ENCODE measurements around the gene MBNL1.
"Not testable (repeated sequence)": the region's sequence is repeated elsewhere in the genome, so short reads cannot be mapped to it uniquely, and the experiment has no call there.

MBNL1 gene

DNA sequence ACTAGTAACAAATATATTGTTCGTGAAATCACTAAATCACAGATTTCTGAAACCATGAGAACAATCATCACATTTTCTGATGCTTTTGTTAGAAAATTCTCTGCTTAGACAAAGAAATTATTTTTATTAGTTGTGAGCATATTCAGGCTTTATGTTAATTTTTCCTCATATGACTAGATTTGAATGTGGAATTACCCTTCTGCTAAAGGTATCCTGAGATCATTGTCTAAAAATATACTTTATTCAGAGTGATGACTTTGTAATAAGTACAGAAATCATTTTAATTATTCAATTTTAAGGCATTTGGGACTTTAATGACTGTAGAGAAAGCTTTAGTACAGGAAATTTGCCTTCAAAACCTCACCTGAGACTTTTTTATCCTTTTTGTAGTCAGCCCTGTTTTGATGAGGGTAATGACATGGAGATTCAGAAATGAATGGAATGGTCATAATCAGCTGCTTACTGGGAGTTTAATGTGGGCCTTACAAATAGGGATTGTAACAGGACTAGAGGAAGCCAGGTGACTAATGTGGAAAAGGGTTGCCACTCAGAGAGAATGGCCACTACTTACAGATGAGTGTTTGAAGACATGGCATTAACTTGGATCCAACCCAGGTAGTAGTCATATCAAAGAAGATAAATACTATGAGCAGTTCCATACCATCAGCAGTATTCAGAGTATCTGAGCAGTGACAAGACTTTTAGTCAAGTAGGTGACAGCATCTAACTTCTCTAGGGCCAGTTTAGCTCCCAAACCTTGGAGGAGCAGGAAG, 148.3 kb downstream of the MBNL1 start:
- no peak for DNase-seq

DNA sequence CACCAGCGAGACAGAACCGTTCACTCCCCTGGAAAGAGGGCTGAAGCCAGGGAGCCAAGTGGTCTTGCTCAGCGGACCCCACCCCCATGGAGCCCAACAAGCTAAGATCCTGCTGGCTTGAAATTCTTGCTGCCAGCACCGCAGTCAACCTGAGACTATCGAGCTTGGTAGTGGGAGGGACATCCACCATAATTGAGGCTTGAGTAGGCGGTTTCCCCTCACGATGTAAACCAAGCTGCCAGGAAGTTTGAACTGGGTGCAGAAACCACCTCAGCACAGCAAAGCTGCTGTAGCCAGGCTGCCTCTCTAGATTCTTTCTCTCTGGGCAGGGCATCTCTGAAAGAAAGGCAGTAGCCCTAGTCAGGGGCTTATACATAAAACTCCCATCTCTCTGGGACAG, 151.0 kb downstream of the MBNL1 start:
- no peak for DNase-seq

DNA sequence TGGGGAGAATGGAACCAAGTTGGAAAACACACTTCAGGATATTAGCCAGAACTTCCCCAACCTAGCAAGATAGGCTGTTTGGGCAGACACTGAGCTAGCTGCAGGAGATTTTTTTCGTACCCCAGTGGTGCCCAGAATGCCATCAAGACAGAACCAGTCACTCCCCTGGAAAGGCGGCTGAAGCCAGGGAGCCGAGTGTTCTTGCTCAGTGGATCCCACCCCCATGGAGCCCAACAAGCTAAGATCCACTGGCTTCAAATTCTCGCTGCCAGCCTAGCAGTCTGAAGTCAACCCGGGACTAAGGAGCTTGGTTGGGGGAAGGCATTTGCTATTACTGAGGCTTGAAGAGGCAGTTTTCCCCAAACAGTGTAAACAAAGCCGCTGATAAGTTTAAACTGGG, 152.4 kb downstream of the MBNL1 start:
- no peak for DNase-seq

DNA sequence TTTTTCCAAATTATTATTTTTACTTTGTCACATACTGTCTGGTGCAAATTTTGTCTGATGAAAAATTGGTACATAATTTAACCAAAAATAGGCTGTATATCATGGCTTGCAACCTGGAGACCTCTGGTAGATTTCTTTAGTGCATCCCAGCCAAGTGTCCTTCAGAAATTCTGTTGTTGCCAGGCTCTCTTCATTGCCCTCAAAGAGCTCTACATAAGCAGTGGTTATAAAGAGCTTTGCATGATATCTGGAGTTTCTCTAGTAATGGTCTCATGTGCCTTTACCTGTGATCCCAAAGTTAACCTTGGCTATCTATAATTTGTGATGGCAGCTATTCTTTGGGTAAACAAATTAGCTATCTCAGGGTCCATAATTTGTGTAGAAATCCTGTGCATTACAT, 157.7 kb downstream of the MBNL1 start:
- no peak for DNase-seq

DNA sequence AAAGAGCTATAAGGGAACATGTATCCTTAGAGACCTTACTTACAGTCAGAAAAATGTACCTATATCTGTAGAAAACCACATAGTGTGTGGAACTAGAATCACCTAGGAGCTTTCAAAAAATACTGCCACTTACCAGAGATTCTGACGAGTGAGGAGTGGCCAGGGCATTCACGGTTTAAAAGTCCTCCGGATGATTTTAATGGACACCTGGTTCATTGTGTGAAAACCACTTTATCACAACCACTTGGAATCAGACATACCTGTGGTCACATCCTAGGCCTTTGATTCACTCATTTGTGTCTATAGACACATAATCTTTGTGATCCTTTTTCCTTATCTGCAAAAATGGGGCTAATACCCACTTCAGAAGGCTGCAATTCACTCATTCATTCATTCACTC, 159.8 kb downstream of the MBNL1 start:
- no peak for DNase-seq

DNA sequence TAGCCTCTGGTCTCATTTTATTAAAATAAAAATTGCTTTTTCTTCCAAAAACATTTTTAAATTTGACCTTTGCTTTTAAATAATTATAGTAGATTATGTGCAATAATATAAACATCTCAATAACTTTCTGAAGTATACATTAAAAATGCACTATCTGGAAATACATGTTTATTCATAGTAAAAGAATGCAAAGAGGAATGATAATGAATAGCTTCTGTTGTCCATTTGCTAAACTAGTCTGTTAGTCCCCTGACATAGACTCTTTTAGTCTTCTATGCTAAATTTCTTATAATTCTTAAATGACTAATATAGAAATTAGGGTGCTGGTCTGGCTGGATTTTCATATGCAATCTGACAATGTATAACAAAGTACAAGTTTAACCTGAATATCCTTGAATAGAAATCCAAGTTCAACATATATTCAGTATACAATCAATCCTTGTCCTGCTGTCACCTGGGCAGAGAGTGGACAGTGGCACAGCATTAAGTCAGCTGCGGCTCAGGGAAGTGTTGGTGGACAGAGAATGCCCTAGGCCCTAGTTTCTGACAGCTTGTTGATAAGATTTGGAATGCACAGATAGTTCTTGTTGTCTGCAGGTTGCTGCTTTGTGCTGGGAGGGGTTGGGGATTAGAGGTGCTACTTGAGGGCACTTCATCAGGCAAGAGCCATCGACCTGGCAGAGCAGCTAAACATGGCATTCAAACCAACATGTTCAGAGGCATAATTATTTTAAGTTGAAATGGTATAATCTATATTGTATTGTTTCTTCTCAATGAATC, 161.7 kb downstream of the MBNL1 start:
- no peak for DNase-seq

DNA sequence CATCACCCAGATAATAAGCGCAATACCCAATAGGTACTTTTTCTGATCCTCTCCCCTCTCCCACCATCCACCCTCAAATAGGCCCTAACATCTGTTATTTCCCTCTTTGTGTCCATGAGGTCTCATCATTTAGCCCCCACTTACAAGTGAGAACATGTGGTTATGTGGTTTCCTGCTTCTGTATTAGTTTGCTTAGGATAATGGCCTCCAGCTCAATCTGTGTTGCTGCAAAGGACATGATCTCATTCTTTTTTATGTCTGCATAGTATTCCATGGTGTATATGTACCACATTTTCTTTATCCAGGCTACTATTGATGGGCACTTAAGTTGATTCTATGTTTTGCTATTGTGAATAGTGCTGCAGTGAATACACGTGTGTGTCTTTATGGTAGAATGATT, 165.4 kb downstream of the MBNL1 start:
- DNase-seq = no peak

DNA sequence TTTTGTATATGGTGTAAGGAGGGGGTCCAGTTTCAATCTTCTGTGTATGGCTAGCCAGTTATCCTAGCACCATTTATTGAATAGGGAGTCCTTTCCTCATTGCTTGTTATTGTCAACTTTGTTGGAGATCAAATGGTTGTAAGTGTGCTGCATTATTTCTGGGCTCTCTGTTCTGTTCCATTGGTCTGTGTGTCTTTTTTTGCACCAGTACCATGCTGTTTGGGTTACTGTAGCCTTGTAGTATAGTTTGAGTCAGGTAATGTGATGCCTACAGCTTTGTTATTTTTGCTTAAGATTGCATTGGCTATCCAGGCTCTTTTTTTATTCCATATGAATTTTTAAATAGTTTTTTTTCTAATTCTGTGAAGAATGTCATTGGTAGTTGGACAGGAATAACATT, 166.5 kb downstream of the MBNL1 start:
- DNase-seq = not testable (repeated sequence)

DNA sequence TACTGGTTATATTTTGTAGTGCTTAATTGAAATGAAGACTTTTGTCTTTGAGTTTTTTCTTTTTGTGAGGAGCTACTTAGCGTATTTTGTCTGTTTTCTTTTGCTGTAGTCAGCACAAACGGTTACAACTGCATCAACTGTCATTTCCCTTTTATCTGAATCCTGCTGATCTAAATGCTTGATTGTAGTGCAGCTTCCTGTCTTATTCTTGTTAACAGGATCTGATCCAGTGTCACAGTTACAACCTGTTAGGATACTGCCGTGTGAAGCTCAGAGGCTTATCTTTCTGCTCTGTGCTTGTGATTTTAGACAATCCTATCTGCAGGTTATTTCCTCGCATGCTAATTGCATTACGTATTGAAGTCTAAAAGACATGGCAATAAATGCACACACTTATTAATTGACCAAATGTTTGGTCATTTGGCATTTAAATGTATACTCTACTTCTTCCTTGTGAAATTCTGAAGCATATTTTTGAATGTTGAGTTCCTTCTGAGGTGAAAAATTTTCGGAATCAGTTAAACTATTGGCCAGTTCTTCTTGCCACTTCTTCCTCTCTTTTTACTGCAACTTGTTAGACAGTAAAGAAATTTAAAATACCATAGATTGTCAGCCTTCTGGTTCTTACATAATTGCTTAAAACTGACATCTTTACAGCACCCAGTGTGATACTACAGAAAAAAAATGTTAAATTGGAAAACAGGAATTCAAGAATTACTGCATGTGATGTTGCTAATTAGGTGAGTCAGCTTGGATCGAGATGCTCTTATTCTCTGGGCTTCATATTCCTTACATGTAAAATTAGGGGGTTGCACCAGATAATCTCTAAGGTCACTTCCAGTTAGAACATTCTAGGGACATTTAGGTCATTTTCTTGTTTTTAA, 168.2 kb downstream of the MBNL1 start:
- DNase-seq = no peak

DNA sequence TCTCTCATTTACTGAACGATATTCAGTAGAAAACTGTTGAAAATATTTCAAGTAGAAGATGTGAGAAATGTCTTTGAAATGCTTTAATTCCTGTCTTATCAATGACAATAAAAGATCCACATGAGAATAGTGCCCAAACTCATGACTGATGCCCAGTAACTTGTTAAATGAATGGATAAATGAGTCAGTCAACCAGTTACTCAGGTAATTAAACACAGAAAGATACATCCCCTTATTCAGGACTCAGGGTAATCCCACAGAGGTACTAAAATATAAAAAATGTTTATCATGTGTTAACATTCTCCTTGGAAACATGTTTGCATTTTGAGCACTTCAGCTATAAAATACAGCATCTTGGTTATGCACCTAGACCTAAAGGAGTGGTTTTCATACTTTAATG, 169.5 kb downstream of the MBNL1 start:
- DNase-seq = no peak

DNA sequence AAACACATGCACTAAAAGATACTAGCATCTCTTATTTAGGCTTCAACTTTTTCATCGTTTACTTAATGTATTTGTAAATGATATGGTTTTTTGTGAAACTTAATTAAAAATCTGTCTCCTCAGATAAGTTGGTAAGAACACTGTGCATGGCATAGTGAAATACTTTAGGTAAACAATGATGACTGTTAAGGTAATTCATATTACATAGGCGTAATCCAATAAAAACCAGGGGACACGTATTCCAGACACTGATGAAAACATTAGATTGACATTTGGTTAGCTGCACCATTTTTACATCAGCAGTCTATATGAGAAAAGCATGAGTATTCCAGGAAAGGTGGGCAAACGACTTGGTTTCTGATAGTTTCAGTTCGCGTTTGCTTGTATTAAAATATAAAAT, 170.0 kb downstream of the MBNL1 start:
- DNase-seq = no peak

DNA sequence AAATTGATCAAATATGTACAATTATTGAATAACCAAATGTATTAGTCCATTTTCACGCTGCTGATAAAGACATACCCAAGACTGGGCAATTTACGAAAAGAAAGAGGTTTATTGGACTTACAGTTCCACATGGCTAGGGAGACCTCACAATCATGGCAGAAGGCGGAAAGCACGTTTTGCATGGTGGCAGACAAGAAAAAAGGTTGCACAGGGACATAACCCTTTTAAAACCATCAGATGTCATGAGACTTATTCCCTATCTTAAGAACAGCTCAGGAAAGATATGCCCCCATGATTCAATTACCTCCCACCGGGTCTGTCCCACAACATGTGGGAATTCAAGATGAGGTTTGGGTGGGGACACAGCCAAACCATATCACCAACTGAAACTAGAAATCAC, 171.5 kb downstream of the MBNL1 start:
- not testable (repeated sequence) for DNase-seq

DNA sequence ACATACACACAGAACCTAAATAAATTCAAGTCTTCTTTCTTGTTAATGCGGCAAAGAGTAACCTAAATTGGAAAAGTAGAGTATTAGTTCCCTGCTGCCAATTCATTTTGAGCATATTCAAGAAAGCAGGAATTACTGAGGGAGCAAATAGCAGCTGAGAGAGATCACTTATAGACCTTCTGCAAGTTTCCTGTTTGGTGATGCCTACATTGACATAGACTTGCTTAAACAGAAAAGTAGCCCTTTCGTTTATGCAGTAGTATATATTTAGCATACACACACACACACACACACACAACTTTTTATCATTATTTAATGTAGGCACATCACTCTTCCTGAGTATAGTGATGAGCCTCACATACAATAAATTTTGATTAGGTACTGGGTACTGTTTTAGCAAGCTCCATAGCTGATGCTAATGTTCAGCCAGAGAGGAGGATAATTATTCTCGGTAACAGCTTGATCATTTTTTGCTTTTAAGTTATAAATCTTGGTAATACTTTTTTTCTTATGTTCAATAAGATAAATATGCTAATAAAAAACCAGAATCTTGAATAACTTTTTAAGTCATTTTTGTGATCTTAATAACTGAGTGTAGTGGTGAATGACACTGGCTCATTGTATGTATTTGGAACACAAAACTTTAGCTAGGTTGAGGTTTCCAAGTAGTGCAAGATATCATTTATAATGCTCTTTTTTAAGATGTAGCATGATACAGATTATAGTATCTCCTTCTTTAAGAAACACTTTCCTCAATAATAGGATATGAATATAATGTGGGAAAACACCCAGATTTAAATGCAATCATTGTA, 174.7 kb downstream of the MBNL1 start:
- no peak for DNase-seq

DNA sequence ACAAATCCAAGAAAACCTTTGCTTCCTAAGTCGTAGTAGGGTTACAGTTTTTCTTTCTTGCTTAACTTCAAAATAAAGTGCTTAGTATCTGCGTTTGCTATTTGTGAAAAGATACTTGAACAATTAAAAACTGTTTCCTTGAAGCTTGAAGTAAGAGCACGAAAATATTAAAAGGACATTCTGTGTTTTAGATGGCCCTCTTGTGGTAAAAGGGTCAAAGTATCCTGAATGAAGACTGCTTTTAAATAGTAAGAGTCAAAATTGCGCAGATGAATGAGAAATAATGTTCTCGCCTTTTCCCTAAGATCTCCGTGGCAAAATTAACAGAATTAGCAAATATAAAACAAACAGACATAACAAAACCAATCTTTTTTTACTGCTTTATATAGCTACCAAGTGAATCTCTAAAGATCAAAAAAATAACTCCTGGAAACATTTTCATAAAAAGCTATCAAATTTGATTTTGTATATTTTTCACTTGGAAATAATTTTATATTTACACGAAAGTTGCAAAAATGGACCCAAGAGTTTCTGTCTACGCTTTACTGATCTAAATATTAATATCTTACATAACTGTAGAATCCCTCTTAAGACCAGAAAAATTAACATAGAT, 175.4 kb downstream of the MBNL1 start:
- DNase-seq = peak; percentile 22

DNA sequence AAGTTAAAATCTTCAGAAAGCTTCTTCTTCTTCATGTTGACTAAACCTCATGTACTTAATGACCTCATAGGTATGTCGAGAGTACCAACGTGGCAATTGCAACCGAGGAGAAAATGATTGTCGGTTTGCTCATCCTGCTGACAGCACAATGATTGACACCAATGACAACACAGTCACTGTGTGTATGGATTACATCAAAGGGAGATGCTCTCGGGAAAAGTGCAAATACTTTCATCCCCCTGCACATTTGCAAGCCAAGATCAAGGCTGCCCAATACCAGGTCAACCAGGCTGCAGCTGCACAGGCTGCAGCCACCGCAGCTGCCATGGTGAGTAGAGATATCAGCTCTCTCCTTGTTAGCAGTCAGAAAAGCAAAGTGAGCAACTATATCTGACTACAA, 176.5 kb downstream of the MBNL1 start:
- DNase-seq = no peak

DNA sequence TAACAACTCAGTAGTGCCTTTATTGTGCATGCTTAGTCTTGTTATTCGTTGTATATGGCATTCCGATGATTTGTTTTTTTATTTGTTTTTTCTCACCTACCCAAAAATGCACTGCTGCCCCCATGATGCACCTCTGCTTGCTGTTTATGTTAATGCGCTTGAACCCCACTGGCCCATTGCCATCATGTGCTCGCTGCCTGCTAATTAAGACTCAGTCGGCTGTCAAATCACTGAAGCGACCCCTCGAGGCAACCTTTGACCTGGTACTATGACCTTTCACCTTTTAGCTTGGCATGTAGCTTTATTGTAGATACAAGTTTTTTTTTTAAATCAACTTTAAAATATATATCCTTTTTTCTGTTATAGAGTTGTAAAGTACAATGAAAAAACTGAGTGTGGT, 177.8 kb downstream of the MBNL1 start:
- DNase-seq = no peak

DNA sequence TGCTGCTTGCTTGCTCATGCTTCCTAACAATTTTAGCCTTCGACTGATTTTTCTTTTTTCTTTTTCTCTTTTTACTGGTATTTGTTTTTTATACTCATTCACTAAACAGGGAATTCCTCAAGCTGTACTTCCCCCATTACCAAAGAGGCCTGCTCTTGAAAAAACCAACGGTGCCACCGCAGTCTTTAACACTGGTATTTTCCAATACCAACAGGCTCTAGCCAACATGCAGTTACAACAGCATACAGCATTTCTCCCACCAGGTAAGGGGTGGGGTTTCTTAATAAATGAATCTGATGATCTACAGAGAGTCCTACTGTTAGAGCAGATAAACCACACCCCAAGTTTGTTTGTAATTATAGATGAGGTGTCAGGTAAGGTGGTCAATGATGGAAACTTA, 178.8 kb downstream of the MBNL1 start:
- no peak for DNase-seq

DNA sequence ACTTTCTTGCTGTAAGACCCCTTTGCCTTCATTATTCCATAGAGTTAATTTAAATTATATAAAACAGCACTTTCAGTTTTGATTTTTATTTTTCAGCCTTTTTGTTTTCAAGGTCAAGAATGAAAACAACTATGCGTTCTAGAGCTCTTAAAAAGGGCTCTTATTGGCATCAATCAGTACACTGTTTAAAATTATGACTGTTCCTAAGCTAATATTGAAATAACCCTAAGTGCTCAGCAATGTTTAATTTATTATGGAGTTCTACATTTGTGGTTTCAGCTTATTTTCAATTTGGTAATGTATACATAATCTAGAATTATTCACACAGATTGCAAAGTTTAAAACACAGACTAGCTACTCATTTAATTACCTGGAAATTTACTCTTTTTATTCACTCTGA, 179.4 kb downstream of the MBNL1 start:
- no peak for DNase-seq

DNA sequence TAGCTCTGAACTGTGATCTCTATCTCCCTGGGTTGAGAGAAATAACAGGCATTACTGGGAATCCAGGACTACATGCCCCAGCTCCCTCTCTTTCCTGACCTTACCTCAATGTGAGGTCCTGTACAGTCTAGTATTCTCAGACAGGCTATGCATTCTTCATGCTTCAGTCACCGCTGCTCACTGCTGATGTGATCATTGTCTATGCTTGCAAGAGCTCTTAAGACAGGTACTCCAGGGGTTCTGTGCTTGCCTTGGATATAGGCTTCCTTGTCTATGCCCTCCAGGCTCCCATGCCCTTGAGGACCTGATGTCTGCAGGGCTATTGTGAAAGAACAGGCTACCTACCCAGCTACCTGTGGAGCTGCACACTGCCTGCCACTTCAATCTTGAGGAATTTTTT, 183.6 kb downstream of the MBNL1 start:
- DNase-seq = no peak

DNA sequence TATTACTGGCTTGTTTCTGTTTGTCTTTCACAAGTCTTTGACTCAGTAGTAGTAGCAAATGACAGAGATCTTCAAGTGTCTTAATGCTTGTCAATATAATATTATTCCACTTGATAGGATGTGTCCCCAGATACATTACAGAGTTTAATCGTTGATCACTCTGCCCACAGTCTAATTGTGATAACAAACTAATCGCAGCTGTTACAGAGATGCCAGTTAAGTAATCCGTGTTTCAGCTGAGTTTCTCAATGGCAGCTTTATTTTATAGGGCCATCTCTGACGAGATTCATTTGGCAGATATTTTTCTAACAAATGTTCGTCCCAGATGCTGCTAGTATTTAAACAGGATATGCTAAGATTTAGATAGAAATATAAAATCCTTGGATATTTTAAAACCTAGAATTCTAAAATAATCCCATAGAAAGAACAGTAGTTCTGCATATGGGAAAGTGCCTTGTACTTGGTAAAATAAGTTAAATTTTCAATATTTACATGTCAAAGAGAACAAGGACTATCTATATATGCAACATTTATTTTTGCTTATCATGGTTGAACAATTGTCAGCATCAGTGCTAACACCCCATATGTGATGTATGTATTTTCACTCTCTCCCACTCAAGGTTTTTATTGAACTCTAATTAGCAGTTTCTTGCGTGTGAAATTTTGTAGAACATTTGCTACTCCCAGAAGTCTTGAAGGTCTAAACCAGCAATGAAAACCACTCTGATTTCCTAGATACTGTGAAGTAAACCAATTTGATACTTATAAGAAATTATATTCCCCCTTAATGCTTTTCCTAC, 185.5 kb downstream of the MBNL1 start:
- no peak for DNase-seq

DNA sequence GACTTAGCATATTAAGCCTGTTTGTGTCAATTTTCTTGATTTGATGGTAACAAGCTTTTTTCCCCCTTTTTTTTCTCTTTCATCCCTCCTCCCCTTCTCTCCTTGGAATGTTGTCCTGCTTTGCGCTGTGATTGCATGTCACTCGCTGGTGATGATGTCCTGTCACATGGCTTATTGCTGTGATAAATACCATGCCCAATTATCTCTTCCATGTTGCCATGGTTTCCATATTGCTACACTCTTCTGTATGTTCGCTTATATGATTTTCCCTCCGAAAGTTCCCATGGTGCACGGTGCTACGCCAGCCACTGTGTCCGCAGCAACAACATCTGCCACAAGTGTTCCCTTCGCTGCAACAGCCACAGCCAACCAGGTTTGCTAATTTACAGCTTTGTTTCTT, 187.3 kb downstream of the MBNL1 start:
- no peak for DNase-seq
